B cell (primary cell): Measurements from ENCODE around the gene PLCL1.

Experiments
- CTCF ChIP-seq: fragments of 200-600 bp; IDR thresholded peaks from one replicate; pipeline ENCODE4 v1.8.0; 2022; ENCODE audit warnings: antibody characterized with exemption, mild to moderate bottlenecking
- EZH2 ChIP-seq: IDR thresholded peaks from 2 replicates; pipeline ENCODE4 v1.6.1; 2012; ENCODE audit warnings: borderline replicate concordance, low read depth, mild to moderate bottlenecking, moderate library complexity, low read length; ENCODE audit not compliant: insufficient read depth, poor library complexity, severe bottlenecking

GRCh38 chr2:197884252-197884651 lies 79.9 kb downstream of the PLCL1 start:
- TF ChIP-seq CTCF (no peak), EZH2 (no peak)
